Left ventricle myocardium inferior (tissue), 1 donor: ENCODE measurements around the gene IGF2R. TPM values are rescaled to one million over a fixed set of nuclear protein-coding genes. Genes with fewer than 3 reads are reported as not detected.

Experiments
- DNase-seq: peaks from one replicate; pipeline ENCODE4 v3.0.0-alpha.2; 2020
- H3K27ac ChIP-seq: fragments of 200-600 bp; replicated peaks from 2 replicates; pipeline ENCODE4 v1.8.0; 2021
- H3K27me3 ChIP-seq: fragments of 200-600 bp; 2 replicates; pipeline ENCODE4 v1.8.0; 2021; ENCODE audit warnings: low read depth
- H3K36me3 ChIP-seq: fragments of 200-600 bp; 2 replicates; pipeline ENCODE4 v1.8.0; 2021
- H3K4me1 ChIP-seq: fragments of 200-600 bp; 2 replicates; pipeline ENCODE4 v1.8.0; 2021
- H3K4me3 ChIP-seq: fragments of 200-600 bp; 2 replicates; pipeline ENCODE4 v1.8.0; 2021; ENCODE audit warnings: mild to moderate bottlenecking, moderate library complexity
- H3K9me3 ChIP-seq: fragments of 200-600 bp; replicated peaks from 2 replicates; pipeline ENCODE4 v1.8.0; 2021
- intact Hi-C: fragments of 100-400 bp; cut with micrococcal nuclease; formaldehyde crosslinking; loops from one replicate; pipeline ENCODE4 v1.11.0; 2022
- total RNA-seq: library from RNA; stranded (reverse); fragmentation: NEBNext Ultra II Directional; extraction: Animal tissue kit (Norgen Biotek cat#: 25700); gene quantifications from one replicate; pipeline ENCODE4 v1.2.1, GENCODE V29; 2021
- TF ChIP-seq, protein P1 (sequence below): fragments of 200-600 bp; IDR thresholded peaks from 2 replicates; pipeline ENCODE4 v1.8.0; 2021; ENCODE audit warnings: antibody characterized with exemption, mild to moderate bottlenecking, borderline replicate concordance
- donor health status: DM: no; HTN: yes; CAD: no; lungs with severe emphysema.

Gene IGF2R
- total RNA-seq, 1 donor from 2014 or later = 66.8 TPM

DNA sequence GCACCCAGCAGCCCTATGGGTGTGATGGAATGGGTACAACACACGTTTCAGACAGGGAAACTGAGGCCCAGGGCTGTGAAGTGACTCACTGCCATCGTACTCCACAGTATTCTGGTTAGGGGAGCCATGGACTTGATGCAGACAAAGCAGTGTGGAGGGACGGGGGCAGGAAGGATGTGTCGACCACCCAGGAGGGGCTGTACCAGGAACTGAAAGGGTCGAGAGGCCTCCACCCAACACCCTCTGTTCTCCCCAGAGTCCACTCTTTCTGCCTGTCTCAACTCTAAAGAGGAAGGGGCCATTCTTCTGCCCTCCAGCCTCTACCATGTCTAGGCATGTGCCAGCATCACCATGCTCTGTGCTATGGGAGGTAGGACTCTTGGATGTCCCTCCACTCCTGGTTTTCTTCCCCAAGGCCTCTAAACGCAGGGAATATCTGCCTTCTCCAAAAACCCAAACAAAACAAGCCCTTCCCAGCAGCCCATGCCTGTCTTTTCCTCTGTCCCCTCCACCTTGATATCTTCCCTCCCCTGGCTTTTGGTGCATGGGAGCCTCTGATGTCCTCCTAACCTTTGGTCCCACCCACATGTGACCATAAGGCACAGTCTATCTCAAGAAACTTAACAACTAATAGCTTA lies 160.1 kb downstream of the IGF2R start:
- no peak overlapping the region for H3K4me3 ChIP-seq
- no peak overlapping the region for H3K27ac ChIP-seq
- H3K27me3 ChIP-seq = no peaks in the 10 kb centered on the region
- intact Hi-C loops = no loop called here
- no peak for DNase-seq
- TF ChIP-seq, protein P1, sequence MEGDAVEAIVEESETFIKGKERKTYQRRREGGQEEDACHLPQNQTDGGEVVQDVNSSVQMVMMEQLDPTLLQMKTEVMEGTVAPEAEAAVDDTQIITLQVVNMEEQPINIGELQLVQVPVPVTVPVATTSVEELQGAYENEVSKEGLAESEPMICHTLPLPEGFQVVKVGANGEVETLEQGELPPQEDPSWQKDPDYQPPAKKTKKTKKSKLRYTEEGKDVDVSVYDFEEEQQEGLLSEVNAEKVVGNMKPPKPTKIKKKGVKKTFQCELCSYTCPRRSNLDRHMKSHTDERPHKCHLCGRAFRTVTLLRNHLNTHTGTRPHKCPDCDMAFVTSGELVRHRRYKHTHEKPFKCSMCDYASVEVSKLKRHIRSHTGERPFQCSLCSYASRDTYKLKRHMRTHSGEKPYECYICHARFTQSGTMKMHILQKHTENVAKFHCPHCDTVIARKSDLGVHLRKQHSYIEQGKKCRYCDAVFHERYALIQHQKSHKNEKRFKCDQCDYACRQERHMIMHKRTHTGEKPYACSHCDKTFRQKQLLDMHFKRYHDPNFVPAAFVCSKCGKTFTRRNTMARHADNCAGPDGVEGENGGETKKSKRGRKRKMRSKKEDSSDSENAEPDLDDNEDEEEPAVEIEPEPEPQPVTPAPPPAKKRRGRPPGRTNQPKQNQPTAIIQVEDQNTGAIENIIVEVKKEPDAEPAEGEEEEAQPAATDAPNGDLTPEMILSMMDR = no peak
- H3K9me3 ChIP-seq = no peaks in the 10 kb centered on the region
- no peaks in the 10 kb centered on the region for H3K36me3 ChIP-seq
- no peaks in the 10 kb centered on the region for H3K4me1 ChIP-seq

DNA sequence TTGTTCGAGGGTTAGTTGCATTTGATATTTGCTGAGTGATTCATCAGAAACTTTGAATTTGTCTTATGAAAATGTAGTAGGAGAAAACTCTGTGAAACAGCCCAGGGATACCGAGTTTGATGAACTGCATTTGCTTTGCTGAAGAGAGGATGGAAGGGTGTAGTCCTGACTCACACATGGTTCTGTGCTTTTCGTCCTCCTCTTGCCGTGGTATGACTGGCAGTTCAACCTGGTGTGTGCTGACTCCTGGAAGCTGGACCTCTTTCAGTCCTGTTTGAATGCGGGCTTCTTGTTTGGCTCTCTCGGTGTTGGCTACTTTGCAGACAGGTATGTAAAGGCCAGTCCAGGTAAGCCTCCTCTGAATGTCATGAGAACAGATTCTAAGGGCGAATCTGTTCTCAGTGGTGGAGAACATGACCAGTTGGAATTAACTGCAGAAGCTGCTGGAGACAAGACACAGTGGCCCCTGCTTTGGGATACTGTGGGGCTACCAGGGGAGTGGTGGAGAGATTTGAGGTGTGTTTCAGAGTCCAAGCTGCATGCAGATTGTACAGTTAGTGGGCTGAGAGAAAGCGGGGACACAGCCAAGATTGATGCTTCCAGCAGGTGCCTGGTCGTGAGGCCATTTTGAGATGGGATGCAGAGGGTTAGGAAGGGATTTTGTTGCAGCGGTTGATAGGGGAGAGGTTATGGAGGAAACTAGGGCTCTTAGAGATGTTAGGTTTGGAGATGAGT lies 161.2 kb downstream of the IGF2R start:
- no peaks in the 10 kb centered on the region for H3K36me3 ChIP-seq
- no peaks in the 10 kb centered on the region for H3K4me1 ChIP-seq
- intact Hi-C loops = loop anchor here (10.0 kb wide), 1 partner anchor 325 kb away; no protein-coding TSS in a partner anchor
- no peak overlapping the region for H3K4me3 ChIP-seq
- H3K9me3 ChIP-seq = no peaks in the 10 kb centered on the region
- TF ChIP-seq, protein P1 = no peak
- H3K27ac ChIP-seq = no peak overlapping the region
- no peaks in the 10 kb centered on the region for H3K27me3 ChIP-seq
- no peak for DNase-seq

DNA sequence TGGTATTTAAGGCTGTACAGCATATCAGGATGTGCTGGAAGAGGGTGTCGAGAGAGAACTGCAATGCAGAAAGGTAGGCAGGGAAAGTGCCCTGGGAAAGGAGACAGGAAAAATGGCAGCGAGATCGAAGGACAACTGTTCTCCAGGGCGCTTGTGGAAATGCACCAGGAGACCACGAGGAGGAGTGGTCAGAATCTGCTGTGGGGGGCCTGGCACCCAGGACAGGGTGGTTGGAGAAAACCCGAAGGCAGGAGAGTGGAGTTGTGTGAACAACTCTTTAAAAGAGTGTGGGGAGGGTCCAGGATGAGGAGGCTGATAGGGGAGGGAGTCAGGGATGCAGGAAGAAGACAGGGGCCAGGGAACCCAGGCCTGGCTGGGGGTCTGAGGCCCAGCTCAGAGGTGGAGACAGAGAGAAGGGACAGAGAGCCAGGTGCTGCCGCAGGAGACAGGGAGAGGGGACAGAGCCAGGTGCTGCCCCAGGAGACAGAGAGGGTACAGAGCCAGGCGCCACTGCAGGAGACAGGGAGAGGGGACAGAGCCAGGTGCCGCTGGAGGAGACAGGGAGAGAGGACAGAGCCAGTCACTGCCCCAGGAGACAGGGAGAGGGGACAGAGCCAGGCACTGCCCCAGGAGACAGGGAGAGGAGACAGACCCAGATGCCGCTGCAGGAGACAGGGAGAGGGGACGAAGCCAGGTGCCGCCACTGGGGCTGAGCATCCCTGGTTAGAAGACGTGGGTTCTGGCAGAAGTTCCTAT lies 162.0 kb downstream of the IGF2R start:
- Histone ChIP-seq H3K27me3 (no peaks in the 10 kb centered on the region), H3K27ac (no peak overlapping the region), H3K9me3 (no peaks in the 10 kb centered on the region), H3K4me3 (no peak overlapping the region), H3K4me1 (no peaks in the 10 kb centered on the region), H3K36me3 (no peaks in the 10 kb centered on the region)
- intact Hi-C loops = loop anchor here (10.0 kb wide), 1 partner anchor 324 kb away; no protein-coding TSS in a partner anchor
- TF ChIP-seq, protein P1 = no peak
- DNase-seq = no peak

DNA sequence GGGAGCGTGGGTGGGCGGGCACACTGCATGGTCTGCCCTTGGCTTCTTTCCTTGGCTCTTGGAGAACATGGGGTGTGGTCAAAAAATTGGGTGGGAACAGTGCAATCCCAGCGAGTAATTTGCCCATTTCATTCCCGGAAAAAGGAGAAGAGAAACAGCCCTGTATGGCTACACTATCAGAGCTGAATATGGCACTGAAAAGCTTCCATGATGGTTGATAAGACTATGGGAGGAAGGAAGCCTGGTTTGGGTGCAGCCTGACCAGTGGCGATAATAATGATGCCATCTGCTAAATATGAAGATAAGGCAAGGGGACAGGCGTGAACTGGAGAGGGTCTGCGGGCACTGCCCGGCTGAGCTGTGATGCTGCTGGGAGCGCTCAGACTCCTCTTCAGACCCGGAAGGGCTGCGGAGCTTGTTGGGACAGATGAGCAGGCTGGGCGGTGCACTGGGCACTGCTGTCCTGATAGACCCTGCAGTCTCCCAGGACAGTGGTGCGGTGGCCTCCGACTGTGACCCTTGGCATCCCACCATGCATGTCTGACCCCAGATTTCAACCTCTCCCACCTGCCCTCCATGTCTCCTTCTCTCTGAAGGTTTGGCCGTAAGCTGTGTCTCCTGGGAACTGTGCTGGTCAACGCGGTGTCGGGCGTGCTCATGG lies 162.9 kb downstream of the IGF2R start:
- no peak for DNase-seq
- no peak overlapping the region for H3K27ac ChIP-seq
- no peak overlapping the region for H3K4me3 ChIP-seq
- intact Hi-C loops = loop anchor here (10.0 kb wide), 1 partner anchor 323 kb away; no protein-coding TSS in a partner anchor
- TF ChIP-seq, protein P1 = no peak
- no peaks in the 10 kb centered on the region for H3K9me3 ChIP-seq
- no peaks in the 10 kb centered on the region for H3K4me1 ChIP-seq
- no peaks in the 10 kb centered on the region for H3K36me3 ChIP-seq
- no peaks in the 10 kb centered on the region for H3K27me3 ChIP-seq

DNA sequence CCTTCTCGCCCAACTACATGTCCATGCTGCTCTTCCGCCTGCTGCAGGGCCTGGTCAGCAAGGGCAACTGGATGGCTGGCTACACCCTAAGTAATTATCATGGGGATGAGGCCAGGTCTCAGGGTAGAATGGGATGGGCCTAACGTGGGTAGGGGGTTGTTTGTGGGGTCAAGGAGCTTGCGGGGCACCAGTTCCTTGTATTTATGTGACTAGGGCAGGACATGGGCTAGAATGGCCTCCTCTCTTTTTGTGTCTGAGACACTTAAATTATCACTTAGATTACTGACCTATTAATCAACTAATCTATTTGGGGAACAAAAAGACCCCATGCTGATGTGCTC lies 163.4 kb downstream of the IGF2R start:
- TF ChIP-seq, protein P1 = no peak
- intact Hi-C loops = loop anchor here (10.0 kb wide), 1 partner anchor 323 kb away; no protein-coding TSS in a partner anchor
- no peak for DNase-seq
- H3K4me3 ChIP-seq = no peak overlapping the region
- H3K36me3 ChIP-seq = no peaks in the 10 kb centered on the region
- H3K9me3 ChIP-seq = no peaks in the 10 kb centered on the region
- H3K27me3 ChIP-seq = no peaks in the 10 kb centered on the region
- H3K4me1 ChIP-seq = no peaks in the 10 kb centered on the region
- H3K27ac ChIP-seq = no peak overlapping the region
